AG04450 (cell line): ENCODE data around the gene RCAN1. TPM values are rescaled to one million over a fixed set of nuclear protein-coding genes. Genes with fewer than 3 reads are reported as not detected.

Experiments
- CTCF ChIA-PET: fragments of 300-600, 350-600 bp; formaldehyde crosslinking; extraction: SDS; loops from one replicate; lab custom pipeline; 2022; ENCODE audit warnings: antibody characterized with exemption, inconsistent platforms; lab: Charles Lee
- POLR2A ChIA-PET: fragments of 350-600 bp; formaldehyde crosslinking; extraction: SDS; loops from one replicate; lab custom pipeline; 2021; ENCODE audit warnings: antibody characterized with exemption, inconsistent platforms; lab: Yijun Ruan, JAX
- DNase-seq: peaks from one replicate; pipeline ENCODE4 v3.0.0-alpha.2; 2011; ENCODE audit warnings: low read depth, low spot score
- H3K27ac ChIP-seq: one replicate; pipeline ENCODE4 v1.5.1; 2012; ENCODE audit warnings: low read depth, low read length, control low read depth
- H3K27me3 ChIP-seq: one replicate; pipeline ENCODE4 v1.6.0; 2012; ENCODE audit warnings: low read length; ENCODE audit not compliant: control insufficient read depth, insufficient read depth
- H3K4me3 ChIP-seq: 2 replicates; pipeline ENCODE4 v1.5.1; 2011; ENCODE audit warnings: mild to moderate bottlenecking, low read depth, low read length, control low read depth
- H3K9me3 ChIP-seq: 2 replicates; pipeline ENCODE4 v1.5.1; 2012; ENCODE audit warnings: low read length; ENCODE audit not compliant: control insufficient read depth, insufficient read depth
- polyA plus RNA-seq: library from polyadenylated mRNA; depleted of rRNA; stranded (reverse); fragments of >200 nt; gene quantifications from 2 replicates; pipeline ENCODE4 v1.2.3, GENCODE V29; 2011
- TF ChIP-seq, protein P1 (sequence below): IDR thresholded peaks from 2 replicates; pipeline ENCODE4 v1.5.1; 2011; ENCODE audit warnings: low read depth, low read length, control low read depth, inconsistent platforms

The RCAN1 gene
- polyA plus RNA-seq, 1 experiment: 50.6 TPM

DNA sequence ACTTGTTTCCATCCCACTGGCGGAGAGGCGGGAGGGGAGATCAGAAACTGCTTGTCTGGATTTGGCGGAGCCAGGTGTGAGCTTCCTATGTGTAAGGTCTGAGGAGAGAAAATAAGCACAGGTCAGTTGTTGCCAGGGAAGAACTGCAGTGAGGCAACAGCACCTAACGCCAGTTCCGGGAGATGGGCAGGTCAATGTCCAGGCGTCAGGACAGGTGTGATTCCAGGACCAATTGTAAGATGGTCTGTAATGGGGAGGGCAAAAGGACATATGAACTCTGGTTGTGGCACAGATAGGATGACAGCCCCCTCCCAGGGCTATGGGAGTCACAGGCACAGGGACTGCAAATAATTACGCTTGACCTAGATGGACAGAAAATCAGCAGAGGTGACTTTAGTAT lies 93.4 kb downstream of the RCAN1 start:
- Histone ChIP-seq H3K27me3 (no peaks in the 10 kb centered on the region), H3K27ac (peak overlapping the region; percentile 21), H3K4me3 (no peak overlapping the region), H3K9me3 (no peaks in the 10 kb centered on the region; the same call in 1 of the 2 replicates)
- ChIA-PET CTCF (interaction anchor here (0.6 to 2.2 kb wide), 3 partner anchors 11 to 95 kb away, joined by 5 to 11 read pairs (median 6); no protein-coding TSS in a partner anchor), POLR2A (no interaction called here)
- DNase-seq: no peak
- TF ChIP-seq, protein P1, sequence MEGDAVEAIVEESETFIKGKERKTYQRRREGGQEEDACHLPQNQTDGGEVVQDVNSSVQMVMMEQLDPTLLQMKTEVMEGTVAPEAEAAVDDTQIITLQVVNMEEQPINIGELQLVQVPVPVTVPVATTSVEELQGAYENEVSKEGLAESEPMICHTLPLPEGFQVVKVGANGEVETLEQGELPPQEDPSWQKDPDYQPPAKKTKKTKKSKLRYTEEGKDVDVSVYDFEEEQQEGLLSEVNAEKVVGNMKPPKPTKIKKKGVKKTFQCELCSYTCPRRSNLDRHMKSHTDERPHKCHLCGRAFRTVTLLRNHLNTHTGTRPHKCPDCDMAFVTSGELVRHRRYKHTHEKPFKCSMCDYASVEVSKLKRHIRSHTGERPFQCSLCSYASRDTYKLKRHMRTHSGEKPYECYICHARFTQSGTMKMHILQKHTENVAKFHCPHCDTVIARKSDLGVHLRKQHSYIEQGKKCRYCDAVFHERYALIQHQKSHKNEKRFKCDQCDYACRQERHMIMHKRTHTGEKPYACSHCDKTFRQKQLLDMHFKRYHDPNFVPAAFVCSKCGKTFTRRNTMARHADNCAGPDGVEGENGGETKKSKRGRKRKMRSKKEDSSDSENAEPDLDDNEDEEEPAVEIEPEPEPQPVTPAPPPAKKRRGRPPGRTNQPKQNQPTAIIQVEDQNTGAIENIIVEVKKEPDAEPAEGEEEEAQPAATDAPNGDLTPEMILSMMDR: no peak

- Histone ChIP-seq H3K9me3 (no peaks in the 10 kb centered on the region; the same call in 1 of the 2 replicates), H3K27ac (peak overlapping the region; percentile 31), H3K27me3 (no peaks in the 10 kb centered on the region), H3K4me3 (no peak overlapping the region)
- no peak for DNase-seq
- POLR2A ChIA-PET: no interaction called here
- TF ChIP-seq, protein P1: no peak
- CTCF ChIA-PET: interaction anchor here (1.6 to 2.2 kb wide), 2 partner anchors 10 to 61 kb away, joined by 5 to 11 read pairs; no protein-coding TSS in a partner anchor
Observed at GRCh38 chr21:34520764-34521508, 94.0 kb downstream of the RCAN1 start.

GRCh38 chr21:34520281-34520680 lies 94.6 kb downstream of the RCAN1 start:
- Histone ChIP-seq H3K27me3 (no peaks in the 10 kb centered on the region), H3K9me3 (no peaks in the 10 kb centered on the region; the same call in 1 of the 2 replicates), H3K4me3 (no peak overlapping the region), H3K27ac (no peak overlapping the region)
- TF ChIP-seq, protein P1: no peak
- no peak for DNase-seq
- POLR2A ChIA-PET: no interaction called here
- CTCF ChIA-PET: interaction anchor here (1.5 to 1.6 kb wide), 2 partner anchors 62 to 83 kb away, joined by 5 to 7 read pairs; no protein-coding TSS in a partner anchor

DNA sequence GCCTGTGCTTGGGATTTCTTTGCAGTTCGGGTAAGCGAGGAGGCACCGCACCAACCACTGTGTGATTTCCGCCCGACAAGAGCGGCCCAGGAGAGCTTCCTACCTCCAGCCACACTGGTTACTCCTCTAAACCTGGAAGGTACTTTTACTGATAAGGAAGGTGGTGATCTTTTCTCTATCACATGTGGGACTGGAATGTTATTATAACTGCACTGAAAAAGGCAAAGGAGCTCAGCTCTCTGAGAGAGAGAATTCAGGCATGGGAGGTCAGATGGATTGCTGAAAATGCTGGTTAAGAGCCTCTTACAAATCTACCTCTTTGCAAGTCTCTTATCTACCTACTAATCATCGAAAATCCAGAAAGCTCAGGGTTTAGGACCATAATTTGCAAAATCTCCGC lies 95.2 kb downstream of the RCAN1 start:
- ChIA-PET POLR2A (interaction anchor here (0.6 kb wide), 1 partner anchor 247 kb away, joined by 4 read pairs; no protein-coding TSS in a partner anchor), CTCF (interaction anchor here (0.6 to 1.6 kb wide), 3 partner anchors 13 to 83 kb away, joined by 4 to 7 read pairs (median 5); no protein-coding TSS in a partner anchor)
- H3K27me3 ChIP-seq: no peaks in the 10 kb centered on the region
- TF ChIP-seq, protein P1: no peak
- H3K27ac ChIP-seq: no peak overlapping the region
- H3K9me3 ChIP-seq: no peaks in the 10 kb centered on the region; the same call in 1 of the 2 replicates
- no peak overlapping the region for H3K4me3 ChIP-seq
- DNase-seq: no peak

- H3K27ac ChIP-seq: peak overlapping the region; percentile 25
- ChIA-PET POLR2A (interaction anchor here (0.6 kb wide), 1 partner anchor 246 kb away, joined by 4 read pairs; no protein-coding TSS in a partner anchor), CTCF (interaction anchor here (0.6 to 1.6 kb wide), 3 partner anchors 12 to 84 kb away, joined by 4 to 7 read pairs (median 5); no protein-coding TSS in a partner anchor)
- H3K27me3 ChIP-seq: no peaks in the 10 kb centered on the region
- no peak overlapping the region for H3K4me3 ChIP-seq
- H3K9me3 ChIP-seq: no peaks in the 10 kb centered on the region; the same call in 1 of the 2 replicates
- TF ChIP-seq, protein P1: no peak
- DNase-seq: no peak
Observed at GRCh38 chr21:34519016-34519415, 95.9 kb downstream of the RCAN1 start.
